ENCODE measurements around the gene XRCC1. TPM values are rescaled to one million over a fixed set of nuclear protein-coding genes. Genes with fewer than 3 reads are reported as not detected.

Gene XRCC1
- total RNA-seq, 1 experiment from 2014 or later = 37.4 TPM

DNA sequence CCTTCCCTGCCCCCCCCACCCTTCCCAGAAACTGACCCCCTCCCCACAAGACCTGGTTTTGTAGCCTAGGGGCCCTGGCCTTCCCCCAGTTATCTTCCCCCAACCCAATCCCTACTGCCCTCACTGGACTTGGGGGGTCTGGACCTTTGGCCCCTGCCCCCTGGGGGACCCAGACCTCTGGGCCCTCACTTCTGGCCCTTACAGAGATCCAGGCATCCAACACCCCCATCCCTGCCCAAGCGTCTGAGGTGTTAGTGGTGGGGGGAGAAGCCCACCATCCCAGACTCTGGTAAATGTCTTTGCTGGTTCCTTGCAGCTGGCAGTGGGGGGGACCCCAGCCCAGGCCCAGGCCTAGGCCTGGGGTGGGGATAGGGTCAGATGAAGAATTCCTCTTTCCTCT is 47.6 kb upstream of the XRCC1 start (continued):
- TF ChIP-seq ZBTB33 (IDR thresholded peaks at IDR 0.05; ENCODE audit: extremely low read depth, insufficient replicate concordance, low read length) = no peak
- TF ChIP-seq JUND (IDR thresholded peaks at IDR 0.05) = no peak
- TF ChIP-seq SP1 (IDR thresholded peaks at IDR 0.05; ENCODE audit: low read depth) = no peak
- TF ChIP-seq EZH2 (IDR thresholded peaks at IDR 0.05) = no peak
- no peak for TF ChIP-seq ZFX (IDR thresholded peaks at IDR 0.05)
- TF ChIP-seq MAX (IDR thresholded peaks at IDR 0.05) = no peak
- TF ChIP-seq, protein P1, sequence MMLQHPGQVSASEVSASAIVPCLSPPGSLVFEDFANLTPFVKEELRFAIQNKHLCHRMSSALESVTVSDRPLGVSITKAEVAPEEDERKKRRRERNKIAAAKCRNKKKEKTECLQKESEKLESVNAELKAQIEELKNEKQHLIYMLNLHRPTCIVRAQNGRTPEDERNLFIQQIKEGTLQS (IDR thresholded peaks at IDR 0.05) = no peak
- TF ChIP-seq EGR1 (IDR thresholded peaks at IDR 0.05; ENCODE audit: low read depth) = no peak
- TF ChIP-seq RAD21 (IDR thresholded peaks at IDR 0.05; ENCODE audit: low read depth) = no peak
- no peak for TF ChIP-seq CEBPB (IDR thresholded peaks at IDR 0.05; ENCODE audit: low read depth)
- TF ChIP-seq YY1 (IDR thresholded peaks at IDR 0.05; ENCODE audit: extremely low read depth, insufficient replicate concordance, low read depth, low read length) = no peak

- POLR2A ChIA-PET = no interaction called here
- intact Hi-C loops (cut with micrococcal nuclease) = no loop called here
- no peaks in the 10 kb centered on the region for H3K27me3 ChIP-seq (ENCODE audit: insufficient read depth, low read length)
- CTCF ChIA-PET = interaction anchor here (1.0 kb wide), 1 partner anchor 89 kb away, joined by 3 read pairs; the partner anchor contains the start of gene ZNF575
- no peak overlapping the region for H2AFZ ChIP-seq (ENCODE audit: low read depth, low read length, poor library complexity, severe bottlenecking)
- ATAC-seq (no peak), DNase-seq (ENCODE audit: low read depth, low spot score) (no peak)
- H4K20me1 ChIP-seq (ENCODE audit: insufficient read depth) = no peaks in the 10 kb centered on the region
- RAD21 ChIA-PET (ENCODE audit: low non-redundant PET in 1 of 2, low total read pairs in 2 of 2, uncharacterized antibody in 2 of 2, unreplicated experiment in 2 of 2) = no interaction called here
- H3K9me2 ChIP-seq (ENCODE audit: insufficient read depth) = no peaks in the 10 kb centered on the region
- no TSS peak for BruUV-seq (replicated peaks)
- H3K36me3 ChIP-seq (ENCODE audit: control insufficient read depth in 1 of 2, insufficient read depth in 2 of 2, low read length in 2 of 2) = no peaks in the 10 kb centered on the region
- peaks cover 20% of the 10 kb centered on the region for H3K79me2 ChIP-seq (ENCODE audit: insufficient read depth, low read length)
- H3K4me2 ChIP-seq (ENCODE audit: low read length) = no peak overlapping the region
- TF ChIP-seq SIN3A (IDR thresholded peaks at IDR 0.05; ENCODE audit: low read depth) (no peak), REST (IDR thresholded peaks at IDR 0.05; ENCODE audit: low read depth) (no peak), CTCF (IDR thresholded peaks at IDR 0.05 in 2 of 3, conservative IDR thresholded peaks at IDR 0.05 in 1 of 3; ENCODE audit: borderline replicate concordance in 1 of 3, insufficient read depth in 1 of 3, low read depth in 2 of 3, low read length in 2 of 3) (no peak), EZH2 (IDR thresholded peaks at IDR 0.05) (no peak), SRF (IDR thresholded peaks at IDR 0.05; ENCODE audit: low read depth) (no peak), FOSL1 (IDR thresholded peaks at IDR 0.05; ENCODE audit: low read depth) (no peak), JUND (IDR thresholded peaks at IDR 0.05) (no peak), RAD21 (IDR thresholded peaks at IDR 0.05; ENCODE audit: low read depth) (no peak), ELF1 (IDR thresholded peaks at IDR 0.05; ENCODE audit: borderline replicate concordance, low read depth) (no peak), POLR2A (IDR thresholded peaks at IDR 0.05; ENCODE audit: borderline replicate concordance, extremely low read depth, insufficient read depth, insufficient read length) (no peak)
- H3K9me3 ChIP-seq (ENCODE audit: control insufficient read depth in 1 of 2, insufficient read depth in 1 of 2, low read depth in 1 of 2, low read length in 2 of 2) = no peaks in the 10 kb centered on the region
- no peak overlapping the region for H3K4me3 ChIP-seq (replicated peaks in 1 of 2; ENCODE audit: low read depth in 1 of 2, low read length in 2 of 2)
- no peak overlapping the region for H3K27ac ChIP-seq (ENCODE audit: low read depth, low read length)
- H3K9ac ChIP-seq (ENCODE audit: low read length) = no peak overlapping the region
- H3K4me1 ChIP-seq (ENCODE audit: control insufficient read depth in 1 of 2, insufficient read depth in 2 of 2, low read length in 2 of 2) = peaks cover 19 to 39% of the 10 kb centered on the region in 2 experiments
Observed at GRCh38 chr19:43622070-43622469, 46.7 kb upstream of the XRCC1 start.

All from HCT116 (cell line).